ENCODE results near the gene AKAP13.

The AKAP13 gene

DNA sequence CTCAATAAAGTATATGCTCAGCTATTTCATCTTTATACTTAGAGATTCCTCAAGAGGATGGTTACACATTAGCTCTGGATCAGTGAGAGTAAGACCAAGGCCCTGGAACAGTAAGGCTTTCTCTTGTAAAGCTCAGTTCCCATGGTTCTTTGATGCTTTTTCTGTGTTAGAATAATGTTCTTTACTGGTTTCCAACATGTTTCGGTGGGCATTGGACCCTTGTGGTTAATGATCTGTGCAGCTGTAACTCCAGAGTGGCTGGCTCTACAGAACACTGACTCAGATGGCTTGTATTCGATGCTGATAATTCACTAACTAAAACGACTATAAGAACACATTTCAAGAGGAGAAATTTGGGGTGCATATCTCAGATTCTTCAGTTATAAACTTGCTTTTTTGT lies 114.7 kb downstream of the AKAP13 start:
- no peak for DNase-seq (ENCODE audit: extremely low read depth, low read depth)
- TF ChIP-seq, protein P1, sequence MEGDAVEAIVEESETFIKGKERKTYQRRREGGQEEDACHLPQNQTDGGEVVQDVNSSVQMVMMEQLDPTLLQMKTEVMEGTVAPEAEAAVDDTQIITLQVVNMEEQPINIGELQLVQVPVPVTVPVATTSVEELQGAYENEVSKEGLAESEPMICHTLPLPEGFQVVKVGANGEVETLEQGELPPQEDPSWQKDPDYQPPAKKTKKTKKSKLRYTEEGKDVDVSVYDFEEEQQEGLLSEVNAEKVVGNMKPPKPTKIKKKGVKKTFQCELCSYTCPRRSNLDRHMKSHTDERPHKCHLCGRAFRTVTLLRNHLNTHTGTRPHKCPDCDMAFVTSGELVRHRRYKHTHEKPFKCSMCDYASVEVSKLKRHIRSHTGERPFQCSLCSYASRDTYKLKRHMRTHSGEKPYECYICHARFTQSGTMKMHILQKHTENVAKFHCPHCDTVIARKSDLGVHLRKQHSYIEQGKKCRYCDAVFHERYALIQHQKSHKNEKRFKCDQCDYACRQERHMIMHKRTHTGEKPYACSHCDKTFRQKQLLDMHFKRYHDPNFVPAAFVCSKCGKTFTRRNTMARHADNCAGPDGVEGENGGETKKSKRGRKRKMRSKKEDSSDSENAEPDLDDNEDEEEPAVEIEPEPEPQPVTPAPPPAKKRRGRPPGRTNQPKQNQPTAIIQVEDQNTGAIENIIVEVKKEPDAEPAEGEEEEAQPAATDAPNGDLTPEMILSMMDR (IDR thresholded peaks at IDR 0.05; ENCODE audit: low read depth, low read length, missing control alignments) = no peak
- no peak overlapping the region for H3K4me3 ChIP-seq (replicated peaks; ENCODE audit: low read depth, low read length)

- H3K4me3 ChIP-seq (replicated peaks; ENCODE audit: low read depth, low read length) = no peak overlapping the region
- TF ChIP-seq, protein P1 (IDR thresholded peaks at IDR 0.05; ENCODE audit: low read depth, low read length, missing control alignments) = no peak
- DNase-seq (ENCODE audit: extremely low read depth, low read depth) = no peak
Measured at GRCh38 chr15:85495544-85495943, 115.1 kb downstream of the AKAP13 start.

DNA sequence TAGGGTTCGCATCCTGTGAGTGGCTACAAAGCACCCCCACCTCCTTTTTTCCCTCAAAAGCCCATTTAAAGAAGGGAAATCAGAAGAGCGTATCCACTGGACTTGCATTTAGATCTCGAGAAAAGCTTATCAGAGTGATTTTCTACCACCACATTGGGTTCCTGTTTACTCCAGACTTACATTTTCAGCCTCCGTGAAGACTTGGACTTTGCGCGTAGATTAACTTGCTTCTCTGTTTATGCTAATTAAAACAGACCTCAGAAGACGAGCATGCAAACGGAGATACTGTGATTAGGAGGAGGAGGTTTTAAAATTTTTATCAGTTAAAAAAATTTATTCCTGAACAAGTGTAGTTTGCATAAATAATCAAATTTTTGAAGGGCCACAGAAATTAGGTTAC lies 115.7 kb downstream of the AKAP13 start:
- H3K4me3 ChIP-seq (replicated peaks; ENCODE audit: low read depth, low read length) = no peak overlapping the region
- TF ChIP-seq, protein P1 (IDR thresholded peaks at IDR 0.05; ENCODE audit: low read depth, low read length, missing control alignments) = no peak
- no peak for DNase-seq (ENCODE audit: extremely low read depth, low read depth)

GRCh38 chr15:85496551-85497171 lies 116.3 kb downstream of the AKAP13 start:
- TF ChIP-seq, protein P1 (IDR thresholded peaks at IDR 0.05; ENCODE audit: low read depth, low read length, missing control alignments) = no peak
- no peak for DNase-seq (ENCODE audit: extremely low read depth, low read depth)
- H3K4me3 ChIP-seq (replicated peaks; ENCODE audit: low read depth, low read length) = no peak overlapping the region

DNA sequence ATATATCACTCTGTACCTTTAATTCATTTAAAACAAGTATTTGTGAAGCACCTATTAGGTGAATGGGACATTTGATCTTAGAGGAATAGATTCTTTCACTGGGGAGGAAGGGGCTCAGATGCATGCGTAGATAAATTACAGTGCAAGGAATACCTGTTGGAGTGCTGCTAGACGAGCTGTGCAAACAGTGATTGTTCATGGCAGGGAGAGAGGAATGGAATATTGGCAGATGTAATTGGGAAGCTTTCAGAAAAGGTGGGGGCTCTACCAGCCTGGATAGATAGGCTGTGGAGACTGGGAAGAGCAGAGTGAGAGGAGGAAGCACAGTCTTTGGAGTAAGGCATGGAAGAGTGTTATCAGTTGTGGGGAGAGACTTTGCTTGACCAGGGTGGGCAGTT lies 116.8 kb downstream of the AKAP13 start:
- TF ChIP-seq, protein P1 (IDR thresholded peaks at IDR 0.05; ENCODE audit: low read depth, low read length, missing control alignments) = no peak
- DNase-seq (ENCODE audit: extremely low read depth, low read depth) = no peak
- H3K4me3 ChIP-seq (replicated peaks; ENCODE audit: low read depth, low read length) = no peak overlapping the region

DNA sequence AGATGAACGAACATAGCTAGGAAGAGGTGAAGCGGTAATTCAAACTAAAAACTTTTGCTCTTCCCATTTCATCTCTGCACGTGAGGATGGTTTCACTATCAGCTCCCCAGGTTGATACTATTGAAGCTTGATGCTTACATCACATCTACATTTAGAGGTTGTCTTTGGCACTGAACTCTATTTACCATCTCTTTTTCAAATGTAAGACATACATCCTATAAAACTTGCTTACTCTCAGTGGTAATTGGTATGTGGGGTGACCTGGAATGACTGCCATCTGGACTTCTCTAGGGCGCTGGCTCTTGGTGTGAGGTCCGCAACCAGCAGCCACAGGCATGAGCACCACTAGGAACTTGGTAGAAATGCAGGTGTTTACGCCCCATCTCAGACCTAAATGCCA lies 118.1 kb downstream of the AKAP13 start:
- H3K4me3 ChIP-seq (replicated peaks; ENCODE audit: low read depth, low read length) = no peak overlapping the region
- DNase-seq (ENCODE audit: extremely low read depth, low read depth) = no peak
- TF ChIP-seq, protein P1 (IDR thresholded peaks at IDR 0.05; ENCODE audit: low read depth, low read length, missing control alignments) = no peak

GRCh38 chr15:85499371-85499887 lies 119.0 kb downstream of the AKAP13 start:
- TF ChIP-seq, protein P1 (IDR thresholded peaks at IDR 0.05; ENCODE audit: low read depth, low read length, missing control alignments) = no peak
- no peak for DNase-seq (ENCODE audit: extremely low read depth, low read depth)
- H3K4me3 ChIP-seq (replicated peaks; ENCODE audit: low read depth, low read length) = no peak overlapping the region
